AG04450 (cell line): ENCODE data around the gene B3GALT4. TPM values are rescaled to one million over a fixed set of nuclear protein-coding genes. Genes with fewer than 3 reads are reported as not detected.

ENCODE experiments used
- CTCF ChIA-PET: fragments of 300-600, 350-600 bp; formaldehyde crosslinking; extraction: SDS; loops from one replicate; lab custom pipeline; 2022; ENCODE audit warnings: antibody characterized with exemption, inconsistent platforms; lab: Charles Lee
- POLR2A ChIA-PET: fragments of 350-600 bp; formaldehyde crosslinking; extraction: SDS; loops from one replicate; lab custom pipeline; 2021; ENCODE audit warnings: antibody characterized with exemption, inconsistent platforms; lab: Yijun Ruan, JAX
- DNase-seq: peaks from one replicate; pipeline ENCODE4 v3.0.0-alpha.2; 2011; ENCODE audit warnings: low read depth, low spot score
- H3K27ac ChIP-seq: one replicate; pipeline ENCODE4 v1.5.1; 2012; ENCODE audit warnings: low read depth, low read length, control low read depth
- H3K27me3 ChIP-seq: one replicate; pipeline ENCODE4 v1.6.0; 2012; ENCODE audit warnings: low read length; ENCODE audit not compliant: control insufficient read depth, insufficient read depth
- H3K4me3 ChIP-seq: 2 replicates; pipeline ENCODE4 v1.5.1; 2011; ENCODE audit warnings: mild to moderate bottlenecking, low read depth, low read length, control low read depth
- H3K9me3 ChIP-seq: 2 replicates; pipeline ENCODE4 v1.5.1; 2012; ENCODE audit warnings: low read length; ENCODE audit not compliant: control insufficient read depth, insufficient read depth
- CTCF ChIP-seq: IDR thresholded peaks from 2 replicates; pipeline ENCODE4 v1.5.1; 2011; ENCODE audit warnings: low read depth, low read length, control low read depth, inconsistent platforms
- polyA plus RNA-seq: library from polyadenylated mRNA; depleted of rRNA; stranded (reverse); fragments of >200 nt; gene quantifications from 2 replicates; pipeline ENCODE4 v1.2.3, GENCODE V29; 2011

Gene B3GALT4
- polyA plus RNA-seq, 1 experiment = 1.1 TPM

GRCh38 chr6:33290459-33290858, 13.5 kb downstream of the B3GALT4 start:
- ChIA-PET POLR2A (interaction anchor here (1.0 kb wide), 1 partner anchor 9 kb away, joined by 3 read pairs; no protein-coding TSS in a partner anchor), CTCF (interaction anchor here (0.6 to 2.6 kb wide), 4 partner anchors 9 to 100 kb away, joined by 3 to 11 read pairs (median 6); partner anchors contain the start of gene RGL2)
- Histone ChIP-seq H3K9me3 (no peaks in the 10 kb centered on the region), H3K27ac (no peak overlapping the region), H3K27me3 (no peaks in the 10 kb centered on the region), H3K4me3 (peak overlapping the region; percentile 89)
- no peak for DNase-seq
- TF ChIP-seq CTCF = no peak

- H3K27me3 ChIP-seq = no peaks in the 10 kb centered on the region
- no peak overlapping the region for H3K4me3 ChIP-seq
- TF ChIP-seq CTCF = no peak
- no peak for DNase-seq
- POLR2A ChIA-PET = no interaction called here
- CTCF ChIA-PET = no interaction called here
- no peak overlapping the region for H3K27ac ChIP-seq
- H3K9me3 ChIP-seq = no peaks in the 10 kb centered on the region
Observed at GRCh38 chr6:33292996-33293682, 16.2 kb downstream of the B3GALT4 start.

GRCh38 chr6:33294086-33294823, 17.3 kb downstream of the B3GALT4 start:
- CTCF ChIA-PET = no interaction called here
- Histone ChIP-seq H3K27ac (no peak overlapping the region), H3K4me3 (no peak overlapping the region), H3K27me3 (no peaks in the 10 kb centered on the region), H3K9me3 (no peaks in the 10 kb centered on the region; the same call in 1 of the 2 replicates)
- TF ChIP-seq CTCF = no peak
- no peak for DNase-seq
- POLR2A ChIA-PET = no interaction called here

- no peaks in the 10 kb centered on the region; the same call in 1 of the 2 replicates for H3K9me3 ChIP-seq
- no peak overlapping the region for H3K4me3 ChIP-seq
- H3K27ac ChIP-seq = no peak overlapping the region
- ChIA-PET CTCF (no interaction called here), POLR2A (no interaction called here)
- no peak for TF ChIP-seq CTCF
- H3K27me3 ChIP-seq = no peaks in the 10 kb centered on the region
- DNase-seq = no peak
Observed at GRCh38 chr6:33295621-33296369, 18.9 kb downstream of the B3GALT4 start.
